HL-60 (cell line): ENCODE data around the gene KCNIP2.

ENCODE experiments used
- DNase-seq, 2 experiments: peaks; one replicate each; pipeline ENCODE4 v3.0.0-alpha.2; 2010 to 2020; ENCODE audit warnings: low read depth in 1 of 2, low spot score in 1 of 2
- H3K27ac ChIP-seq: fragments of 250-450 bp; sonication (Bioruptor Pico); replicated peaks from 2 replicates; pipeline ENCODE4 v1.5.1; 2020; ENCODE audit warnings: mild to moderate bottlenecking, moderate library complexity
- H3K27me3 ChIP-seq: fragments of 250-450 bp; sonication (Bioruptor Pico); 2 replicates; pipeline ENCODE4 v1.5.1; 2021; ENCODE audit warnings: mild to moderate bottlenecking, moderate library complexity; ENCODE audit not compliant: insufficient read depth, poor library complexity, severe bottlenecking
- H3K4me3 ChIP-seq: replicated peaks from 2 replicates; pipeline ENCODE4 v1.5.1; 2011; ENCODE audit warnings: mild to moderate bottlenecking, control low read depth, low read length; ENCODE audit not compliant: insufficient read depth
- CTCF ChIP-seq: IDR thresholded peaks from one replicate; pipeline ENCODE4 v1.5.1; 2011; ENCODE audit warnings: low read length, control low read depth, inconsistent platforms; ENCODE audit not compliant: insufficient read depth
- GABPA ChIP-seq: IDR thresholded peaks from 2 replicates; pipeline ENCODE4 v1.6.1; 2012; ENCODE audit warnings: low read depth
- POLR2AphosphoS5 ChIP-seq: IDR thresholded peaks from 2 replicates; pipeline ENCODE4 v1.6.1; 2012; ENCODE audit warnings: low read depth
- REST ChIP-seq: IDR thresholded peaks from 2 replicates; pipeline ENCODE4 v1.6.1; 2012; ENCODE audit warnings: low read depth; ENCODE audit not compliant: insufficient replicate concordance
- SPI1 ChIP-seq: IDR thresholded peaks from 2 replicates; pipeline ENCODE4 v1.6.1; 2012; ENCODE audit warnings: low read depth, mild to moderate bottlenecking, borderline replicate concordance

The KCNIP2 gene

GRCh38 chr10:101803511-101803910, 40.1 kb downstream of the KCNIP2 start:
- Histone ChIP-seq H3K4me3 (no peak overlapping the region), H3K27ac (no peak overlapping the region), H3K27me3 (no peaks in the 10 kb centered on the region)
- TF ChIP-seq SPI1 (no peak), CTCF (no peak), POLR2AphosphoS5 (no peak), GABPA (no peak), REST (no peak)
- DNase-seq, result no peak

- no peak for DNase-seq
Observed at GRCh38 chr10:101797403-101798059, 46.1 kb downstream of the KCNIP2 start.

More at GRCh38 chr10:101797403-101798059, 46.1 kb downstream of the KCNIP2 start:
- H3K4me3 ChIP-seq, result no peak overlapping the region
- TF ChIP-seq POLR2AphosphoS5, result no peak
- no peak for TF ChIP-seq SPI1
- no peak for TF ChIP-seq GABPA
- no peak for TF ChIP-seq CTCF
- TF ChIP-seq REST, result no peak
- no peak overlapping the region for H3K27ac ChIP-seq
- no peaks in the 10 kb centered on the region for H3K27me3 ChIP-seq
